ENCODE data around the gene CCDC85C. TPM values are rescaled to one million over a fixed set of nuclear protein-coding genes. Genes with fewer than 3 reads are reported as not detected.
A peak's percentile ranks its signal among the peaks of the same experiment; 100 is the strongest.

CCDC85C gene
- total and polyA plus RNA-seq, 2 experiments from 2014 or later = 4.5 to 24.9 TPM

DNA sequence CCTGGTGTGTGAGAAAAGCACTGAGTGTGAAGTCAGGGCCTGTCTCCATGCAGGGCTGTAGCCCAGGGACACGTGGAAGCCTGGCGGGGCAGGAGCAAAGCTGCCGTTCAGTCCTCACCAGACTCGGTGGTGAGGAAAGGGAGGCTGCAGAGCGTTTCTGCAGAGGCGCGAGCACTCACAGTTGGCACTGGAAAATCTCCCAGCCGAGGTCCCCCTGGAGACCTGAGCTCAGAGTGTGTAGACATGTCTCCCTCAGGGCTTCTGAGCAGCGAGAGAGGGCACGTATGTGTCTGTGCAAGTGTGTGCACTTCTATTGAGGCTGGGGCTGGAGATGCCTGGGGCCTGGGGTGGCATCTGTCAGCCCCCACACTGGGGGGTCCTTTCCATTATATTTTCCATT, 29.9 kb upstream of the CCDC85C start:
- Mint-ChIP-seq H3K4me3 (no peak overlapping the region), H3K9me3 (no peaks in the 10 kb centered on the region), H3K4me1 (peaks cover 4% of the 10 kb centered on the region; the same call in 2 of the 3 replicates), H3K27ac (no peak overlapping the region), H3K36me3 (ENCODE audit: low read depth) (no peaks in the 10 kb centered on the region), H3K27me3 (ENCODE audit: insufficient read depth, low read depth, poor library complexity) (peaks cover 6% of the 10 kb centered on the region)
- no peak overlapping the region for H3K4me3 ChIP-seq
- H2AFZ ChIP-seq = 0 out of 2 replicates have a peak overlapping the region, but pooled peaks have one; percentile 7
- H3K27me3 ChIP-seq (ENCODE audit: insufficient read depth) = no peaks in the 10 kb centered on the region
- no peak overlapping the region for H3K27ac ChIP-seq (ENCODE audit: low read depth)
- DNase-seq (ENCODE audit: low spot score) = no peak
- no peaks in the 10 kb centered on the region for H3K36me3 ChIP-seq (ENCODE audit: insufficient read depth)
- ATAC-seq = no peak
- H3K9me2 ChIP-seq (ENCODE audit: insufficient read depth) = no peaks in the 10 kb centered on the region
- no peaks in the 10 kb centered on the region for H3K4me1 ChIP-seq (ENCODE audit: insufficient read depth)
- TF ChIP-seq ZNF114 (CRISPR knock-in tag; IDR thresholded peaks at IDR 0.05) (no peak), NANOG (IDR thresholded peaks at IDR 0.05; ENCODE audit: borderline replicate concordance) (no peak), CREB1 (CRISPR knock-in tag; IDR thresholded peaks at IDR 0.05; ENCODE audit: low read depth) (no peak), REST (IDR thresholded peaks at IDR 0.05; ENCODE audit: unreplicated experiment) (no peak), EZH2phosphoT487 (IDR thresholded peaks at IDR 0.05; ENCODE audit: unreplicated experiment) (no peak), ETS1 (IDR thresholded peaks at IDR 0.05) (no peak), POLR2AphosphoS5 (IDR thresholded peaks at IDR 0.05; ENCODE audit: low read depth) (no peak), EZH2 (IDR thresholded peaks at IDR 0.05; ENCODE audit: low read depth, unreplicated experiment) (no peak), STAT1 (IDR thresholded peaks at IDR 0.05; ENCODE audit: unreplicated experiment) (no peak), ZNF331 (CRISPR knock-in tag; IDR thresholded peaks at IDR 0.05; ENCODE audit: low read depth) (no peak), JUNB (IDR thresholded peaks at IDR 0.05; ENCODE audit: unreplicated experiment) (no peak)
- TF ChIP-seq, protein P1, sequence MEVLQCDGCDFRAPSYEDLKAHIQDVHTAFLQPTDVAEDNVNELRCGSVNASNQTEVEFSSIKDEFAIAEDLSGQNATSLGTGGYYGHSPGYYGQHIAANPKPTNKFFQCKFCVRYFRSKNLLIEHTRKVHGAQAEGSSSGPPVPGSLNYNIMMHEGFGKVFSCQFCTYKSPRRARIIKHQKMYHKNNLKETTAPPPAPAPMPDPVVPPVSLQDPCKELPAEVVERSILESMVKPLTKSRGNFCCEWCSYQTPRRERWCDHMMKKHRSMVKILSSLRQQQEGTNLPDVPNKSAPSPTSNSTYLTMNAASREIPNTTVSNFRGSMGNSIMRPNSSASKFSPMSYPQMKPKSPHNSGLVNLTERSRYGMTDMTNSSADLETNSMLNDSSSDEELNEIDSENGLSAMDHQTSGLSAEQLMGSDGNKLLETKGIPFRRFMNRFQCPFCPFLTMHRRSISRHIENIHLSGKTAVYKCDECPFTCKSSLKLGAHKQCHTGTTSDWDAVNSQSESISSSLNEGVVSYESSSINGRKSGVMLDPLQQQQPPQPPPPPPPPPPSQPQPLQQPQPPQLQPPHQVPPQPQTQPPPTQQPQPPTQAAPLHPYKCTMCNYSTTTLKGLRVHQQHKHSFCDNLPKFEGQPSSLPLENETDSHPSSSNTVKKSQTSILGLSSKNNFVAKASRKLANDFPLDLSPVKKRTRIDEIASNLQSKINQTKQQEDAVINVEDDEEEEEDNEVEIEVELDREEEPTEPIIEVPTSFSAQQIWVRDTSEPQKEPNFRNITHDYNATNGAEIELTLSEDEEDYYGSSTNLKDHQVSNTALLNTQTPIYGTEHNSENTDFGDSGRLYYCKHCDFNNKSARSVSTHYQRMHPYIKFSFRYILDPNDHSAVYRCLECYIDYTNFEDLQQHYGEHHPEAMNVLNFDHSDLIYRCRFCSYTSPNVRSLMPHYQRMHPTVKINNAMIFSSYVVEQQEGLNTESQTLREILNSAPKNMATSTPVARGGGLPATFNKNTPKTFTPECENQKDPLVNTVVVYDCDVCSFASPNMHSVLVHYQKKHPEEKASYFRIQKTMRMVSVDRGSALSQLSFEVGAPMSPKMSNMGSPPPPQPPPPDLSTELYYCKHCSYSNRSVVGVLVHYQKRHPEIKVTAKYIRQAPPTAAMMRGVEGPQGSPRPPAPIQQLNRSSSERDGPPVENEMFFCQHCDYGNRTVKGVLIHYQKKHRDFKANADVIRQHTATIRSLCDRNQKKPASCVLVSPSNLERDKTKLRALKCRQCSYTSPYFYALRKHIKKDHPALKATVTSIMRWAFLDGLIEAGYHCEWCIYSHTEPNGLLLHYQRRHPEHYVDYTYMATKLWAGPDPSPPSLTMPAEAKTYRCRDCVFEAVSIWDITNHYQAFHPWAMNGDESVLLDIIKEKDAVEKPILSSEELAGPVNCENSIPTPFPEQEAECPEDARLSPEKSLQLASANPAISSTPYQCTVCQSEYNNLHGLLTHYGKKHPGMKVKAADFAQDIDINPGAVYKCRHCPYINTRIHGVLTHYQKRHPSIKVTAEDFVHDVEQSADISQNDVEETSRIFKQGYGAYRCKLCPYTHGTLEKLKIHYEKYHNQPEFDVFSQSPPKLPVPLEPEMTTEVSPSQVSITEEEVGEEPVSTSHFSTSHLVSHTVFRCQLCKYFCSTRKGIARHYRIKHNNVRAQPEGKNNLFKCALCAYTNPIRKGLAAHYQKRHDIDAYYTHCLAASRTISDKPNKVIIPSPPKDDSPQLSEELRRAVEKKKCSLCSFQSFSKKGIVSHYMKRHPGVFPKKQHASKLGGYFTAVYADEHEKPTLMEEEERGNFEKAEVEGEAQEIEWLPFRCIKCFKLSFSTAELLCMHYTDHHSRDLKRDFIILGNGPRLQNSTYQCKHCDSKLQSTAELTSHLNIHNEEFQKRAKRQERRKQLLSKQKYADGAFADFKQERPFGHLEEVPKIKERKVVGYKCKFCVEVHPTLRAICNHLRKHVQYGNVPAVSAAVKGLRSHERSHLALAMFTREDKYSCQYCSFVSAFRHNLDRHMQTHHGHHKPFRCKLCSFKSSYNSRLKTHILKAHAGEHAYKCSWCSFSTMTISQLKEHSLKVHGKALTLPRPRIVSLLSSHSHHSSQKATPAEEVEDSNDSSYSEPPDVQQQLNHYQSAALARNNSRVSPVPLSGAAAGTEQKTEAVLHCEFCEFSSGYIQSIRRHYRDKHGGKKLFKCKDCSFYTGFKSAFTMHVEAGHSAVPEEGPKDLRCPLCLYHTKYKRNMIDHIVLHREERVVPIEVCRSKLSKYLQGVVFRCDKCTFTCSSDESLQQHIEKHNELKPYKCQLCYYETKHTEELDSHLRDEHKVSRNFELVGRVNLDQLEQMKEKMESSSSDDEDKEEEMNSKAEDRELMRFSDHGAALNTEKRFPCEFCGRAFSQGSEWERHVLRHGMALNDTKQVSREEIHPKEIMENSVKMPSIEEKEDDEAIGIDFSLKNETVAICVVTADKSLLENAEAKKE (CRISPR knock-in tag; IDR thresholded peaks at IDR 0.05) = no peak
- TF ChIP-seq, protein P2, sequence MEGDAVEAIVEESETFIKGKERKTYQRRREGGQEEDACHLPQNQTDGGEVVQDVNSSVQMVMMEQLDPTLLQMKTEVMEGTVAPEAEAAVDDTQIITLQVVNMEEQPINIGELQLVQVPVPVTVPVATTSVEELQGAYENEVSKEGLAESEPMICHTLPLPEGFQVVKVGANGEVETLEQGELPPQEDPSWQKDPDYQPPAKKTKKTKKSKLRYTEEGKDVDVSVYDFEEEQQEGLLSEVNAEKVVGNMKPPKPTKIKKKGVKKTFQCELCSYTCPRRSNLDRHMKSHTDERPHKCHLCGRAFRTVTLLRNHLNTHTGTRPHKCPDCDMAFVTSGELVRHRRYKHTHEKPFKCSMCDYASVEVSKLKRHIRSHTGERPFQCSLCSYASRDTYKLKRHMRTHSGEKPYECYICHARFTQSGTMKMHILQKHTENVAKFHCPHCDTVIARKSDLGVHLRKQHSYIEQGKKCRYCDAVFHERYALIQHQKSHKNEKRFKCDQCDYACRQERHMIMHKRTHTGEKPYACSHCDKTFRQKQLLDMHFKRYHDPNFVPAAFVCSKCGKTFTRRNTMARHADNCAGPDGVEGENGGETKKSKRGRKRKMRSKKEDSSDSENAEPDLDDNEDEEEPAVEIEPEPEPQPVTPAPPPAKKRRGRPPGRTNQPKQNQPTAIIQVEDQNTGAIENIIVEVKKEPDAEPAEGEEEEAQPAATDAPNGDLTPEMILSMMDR (conservative IDR thresholded peaks at IDR 0.05; ENCODE audit: low read depth in 2 of 2) = no peak
- no peaks in the 10 kb centered on the region for H3F3A ChIP-seq (replicated peaks; ENCODE audit: low read depth)
- H4K20me1 ChIP-seq (replicated peaks; ENCODE audit: insufficient read depth) = no peaks in the 10 kb centered on the region
- H3K79me2 ChIP-seq (replicated peaks; ENCODE audit: insufficient read depth) = no peaks in the 10 kb centered on the region
- H3K4me2 ChIP-seq = no peak overlapping the region
